B cell (primary cell): ENCODE measurements around the gene ORM1. TPM values are rescaled to one million over a fixed set of nuclear protein-coding genes. Genes with fewer than 3 reads are reported as not detected.

ENCODE experiments used
- ATAC-seq: fragments of 200-7000 bp; cut with Tn5 transposase; one replicate; pipeline ENCODE4 v1.10.0; 2021; ENCODE audit warnings: low read depth, mild to moderate bottlenecking, moderate number of reproducible peaks, moderate library complexity
- CTCF ChIA-PET: fragments of 350-600 bp; sonication (Branson Sonifier 250); formaldehyde crosslinking; loops from one replicate; lab custom pipeline; 2021; ENCODE audit warnings: antibody characterized with exemption, inconsistent platforms; lab: Charles Lee
- POLR2A ChIA-PET: fragments of 350-600 bp; sonication (Branson Sonifier 250); formaldehyde crosslinking; loops from one replicate; lab custom pipeline; 2021; ENCODE audit warnings: antibody characterized with exemption; lab: Charles Lee
- DNase-seq: peaks from one replicate; pipeline ENCODE4 v3.0.0; 2013
- H2AFZ ChIP-seq: 2 replicates; pipeline ENCODE4 v1.6.1; 2012; ENCODE audit warnings: mild to moderate bottlenecking, low read depth, low read length; ENCODE audit not compliant: insufficient read depth, poor library complexity, severe bottlenecking
- H3K27ac ChIP-seq, 2 donors: 1 replicate in 1 of 2; 2 replicates in 1 of 2; pipeline ENCODE4 v1.5.1; 2012 to 2013; ENCODE audit warnings: low read length in 2 of 2, mild to moderate bottlenecking in 2 of 2, moderate library complexity in 1 of 2
- H3K27me3 ChIP-seq, 4 experiments: fragments of 200-600 bp in 1 of 4; sonication (generic) in 1 of 4; replicated peaks in 1 of 4; 1 replicate in 2 of 4; 2 replicates in 2 of 4; pipeline versions ENCODE4 v1.6.1 to v1.7.0; 2013 to 2016; ENCODE audit warnings: low read length in 3 of 4, mild to moderate bottlenecking in 2 of 4, mixed read lengths in 1 of 4, moderate library complexity in 1 of 4; ENCODE audit not compliant: insufficient read depth in 4 of 4, control insufficient read depth in 3 of 4; ENCODE audit errors: control extremely low read depth in 1 of 4
- H3K36me3 ChIP-seq, 2 experiments: replicated peaks in 1 of 2; 1 replicate in 1 of 2; 2 replicates in 1 of 2; pipeline versions ENCODE4 v1.6.1 to v1.7.1; 2013; ENCODE audit warnings: low read length in 1 of 2; ENCODE audit not compliant: insufficient read depth in 2 of 2, control insufficient read depth in 1 of 2; ENCODE audit errors: control extremely low read depth in 1 of 2, extremely low read depth in 1 of 2
- H3K4me1 ChIP-seq, 2 donors: fragments of 200-600 bp in 1 of 2; sonication (generic) in 1 of 2; 1 replicate in 1 of 2; 2 replicates in 1 of 2; pipeline versions ENCODE4 v1.5.1 to v1.6.1; 2013 to 2017; ENCODE audit warnings: low read length in 2 of 2; ENCODE audit not compliant: control insufficient read depth in 2 of 2, insufficient read depth in 2 of 2
- H3K4me2 ChIP-seq: replicated peaks from 2 replicates; pipeline ENCODE3; 2012; ENCODE audit warnings: mild to moderate bottlenecking, low read depth, low read length; ENCODE audit not compliant: poor library complexity, severe bottlenecking
- H3K4me3 ChIP-seq, 5 experiments: fragments of 200-600 bp in 1 of 5; sonication (generic) in 1 of 5; 1 replicate in 3 of 5; 2 replicates in 2 of 5; pipeline versions ENCODE4 v1.5.1 to v1.7.0; 2011 to 2016; ENCODE audit warnings: low read length in 4 of 5, mild to moderate bottlenecking in 4 of 5, low read depth in 2 of 5, control low read depth in 1 of 5, moderate library complexity in 1 of 5; ENCODE audit not compliant: insufficient read depth in 1 of 5; ENCODE audit errors: control extremely low read depth in 1 of 5, extremely low read depth in 1 of 5
- H3K79me2 ChIP-seq: fragments of 200-600 bp; sonication (generic); one replicate; pipeline ENCODE4 v1.6.0; 2016; ENCODE audit warnings: low read length; ENCODE audit not compliant: control insufficient read depth, insufficient read depth
- H3K9ac ChIP-seq: fragments of 200-600 bp; sonication (generic); 2 replicates; pipeline ENCODE4 v1.6.1; 2017; ENCODE audit warnings: mild to moderate bottlenecking, low read length, moderate library complexity
- H3K9me3 ChIP-seq, 3 donors: one replicate each; pipeline versions ENCODE4 v1.6.1 to v1.7.1; 2013; ENCODE audit warnings: low read length in 2 of 3; ENCODE audit not compliant: control insufficient read depth in 2 of 3, insufficient read depth in 1 of 3; ENCODE audit errors: control extremely low read depth in 1 of 3
- H4K20me1 ChIP-seq: 2 replicates; pipeline ENCODE4 v1.6.0; 2012; ENCODE audit warnings: mild to moderate bottlenecking, low read length; ENCODE audit not compliant: insufficient read depth, control insufficient read depth, poor library complexity, severe bottlenecking
- H3K27ac Mint-ChIP-seq: one replicate; pipeline ENCODE4 v1.8.0; 2021; ENCODE audit warnings: mixed read lengths
- H3K27me3 Mint-ChIP-seq: one replicate; pipeline ENCODE4 v1.8.0; 2021; ENCODE audit warnings: mixed read lengths
- H3K4me1 Mint-ChIP-seq: one replicate; pipeline ENCODE4 v1.8.0; 2021; ENCODE audit warnings: mixed read lengths
- H3K4me3 Mint-ChIP-seq: one replicate; pipeline ENCODE4 v1.8.0; 2021; ENCODE audit warnings: mixed read lengths
- H3K9me3 Mint-ChIP-seq: one replicate; pipeline ENCODE4 v1.8.0; 2022; ENCODE audit warnings: mixed read lengths; ENCODE audit not compliant: insufficient read depth
- CTCF ChIP-seq: fragments of 200-600 bp; IDR thresholded peaks from one replicate; pipeline ENCODE4 v1.8.0; 2022; ENCODE audit warnings: antibody characterized with exemption, mild to moderate bottlenecking
- EZH2 ChIP-seq: IDR thresholded peaks from 2 replicates; pipeline ENCODE4 v1.6.1; 2012; ENCODE audit warnings: borderline replicate concordance, low read depth, mild to moderate bottlenecking, moderate library complexity, low read length; ENCODE audit not compliant: insufficient read depth, poor library complexity, severe bottlenecking
- WGBS: methylation state at CpG from one replicate; pipeline ENCODE4 v1.1.5; 2013; ENCODE audit warnings: missing lambda C conversion rate; ENCODE audit not compliant: insufficient coverage; 5-methylcytosine and 5-hydroxymethylcytosine counted together
- intact Hi-C: fragments of 100-400 bp; cut with micrococcal nuclease; formaldehyde crosslinking; loops from one replicate; pipeline ENCODE4 v1.10.0; 2022
- polyA plus RNA-seq: library from polyadenylated mRNA; depleted of rRNA; stranded (reverse); fragments of >200 nt; gene quantifications from 2 replicates; pipeline ENCODE4 v1.2.3, GENCODE V29; 2012
- total RNA-seq, 2 donors: library from RNA; stranded (reverse); fragments of 120-200 nt in 1 of 2; gene quantifications; 1 replicate in 1 of 2; 2 replicates in 1 of 2; pipeline versions ENCODE4 v1.2.3 to v1.2.4, GENCODE V29; 2013 to 2022

Gene ORM1
- total and polyA plus RNA-seq, 2 donors (not counting 1 experiment from before 2014, with no cell fraction given): 0.13 TPM; not detected in 1

- 96% methylated on average over 6 of the region's 9 CpGs for WGBS
- Histone ChIP-seq H3K27me3 (no peaks in the 10 kb centered on the region), H3K9ac (no peak overlapping the region), H2AFZ (no peak overlapping the region), H3K4me3 (no peak overlapping the region), H3K36me3 (peaks cover 8 to 88% of the 10 kb centered on the region in 2 experiments), H3K27ac (peak overlapping the region; percentile 58 to 92), H3K9me3 (no peaks in the 10 kb centered on the region), H4K20me1 (peaks cover 32% of the 10 kb centered on the region), H3K4me2 (peak overlapping the region; percentile 75), H3K79me2 (peaks cover 61% of the 10 kb centered on the region), H3K4me1 (peaks cover 87 to 96% of the 10 kb centered on the region in 2 donors)
- H3K4me1 Mint-ChIP-seq: peaks cover 91% of the 10 kb centered on the region
- no peak for ATAC-seq
- ChIA-PET POLR2A (interaction anchor here (5.1 kb wide), 1 partner anchor 12 kb away, joined by 135 read pairs; the partner anchor contains the start of gene AKNA), CTCF (interaction anchor here (0.8 to 5.6 kb wide), 3 partner anchors 10 to 279 kb away, joined by 3 to 85 read pairs (median 6); partner anchors contain the start of gene AKNA)
- TF ChIP-seq CTCF: no peak
- TF ChIP-seq EZH2: no peak
- no peaks in the 10 kb centered on the region for H3K27me3 Mint-ChIP-seq
- intact Hi-C loops: loop anchor here (5.0 kb wide), 1 partner anchor 77 kb away; no protein-coding TSS in a partner anchor
- H3K27ac Mint-ChIP-seq: peak overlapping the region; percentile 97
- DNase-seq: no peak
- H3K4me3 Mint-ChIP-seq: peak overlapping the region; percentile 2
- H3K9me3 Mint-ChIP-seq: no peaks in the 10 kb centered on the region
Observed at GRCh38 chr9:114374936-114375335, 52.0 kb downstream of the ORM1 start.

- TF ChIP-seq EZH2 (no peak), CTCF (no peak)
- 42% methylated on average over 4 of the region's 9 CpGs for WGBS
- Mint-ChIP-seq H3K4me1 (peaks cover 89% of the 10 kb centered on the region), H3K9me3 (no peaks in the 10 kb centered on the region), H3K4me3 (peak overlapping the region; percentile 5), H3K27ac (peak overlapping the region; percentile 97), H3K27me3 (no peaks in the 10 kb centered on the region)
- Histone ChIP-seq H2AFZ (no peak overlapping the region), H3K4me1 (peaks cover 84 to 92% of the 10 kb centered on the region in 2 donors), H4K20me1 (peaks cover 39% of the 10 kb centered on the region), H3K9ac (no peak overlapping the region), H3K4me3 (no peak overlapping the region), H3K79me2 (peaks cover 61% of the 10 kb centered on the region), H3K9me3 (no peaks in the 10 kb centered on the region), H3K27me3 (no peaks in the 10 kb centered on the region), H3K36me3 (peaks cover 10 to 88% of the 10 kb centered on the region in 2 experiments), H3K4me2 (peak overlapping the region; percentile 75), H3K27ac (peak overlapping the region; percentile 58 to 92)
- no peak for ATAC-seq
- POLR2A ChIA-PET: interaction anchor here (5.1 kb wide), 1 partner anchor 12 kb away, joined by 135 read pairs; the partner anchor contains the start of gene AKNA
- intact Hi-C loops: no loop called here
- CTCF ChIA-PET: interaction anchor here (0.8 to 5.6 kb wide), 4 partner anchors 10 to 278 kb away, joined by 3 to 85 read pairs (median 4); partner anchors contain the start of gene AKNA
- DNase-seq: no peak
Observed at GRCh38 chr9:114375386-114376175, 52.7 kb downstream of the ORM1 start.
